ENCODE data around the gene TAPT1. TPM values are rescaled to one million over a fixed set of nuclear protein-coding genes. Genes with fewer than 3 reads are reported as not detected.

The TAPT1 gene
- total RNA-seq, 1 experiment from 2014 or later, result 11.1 TPM

DNA sequence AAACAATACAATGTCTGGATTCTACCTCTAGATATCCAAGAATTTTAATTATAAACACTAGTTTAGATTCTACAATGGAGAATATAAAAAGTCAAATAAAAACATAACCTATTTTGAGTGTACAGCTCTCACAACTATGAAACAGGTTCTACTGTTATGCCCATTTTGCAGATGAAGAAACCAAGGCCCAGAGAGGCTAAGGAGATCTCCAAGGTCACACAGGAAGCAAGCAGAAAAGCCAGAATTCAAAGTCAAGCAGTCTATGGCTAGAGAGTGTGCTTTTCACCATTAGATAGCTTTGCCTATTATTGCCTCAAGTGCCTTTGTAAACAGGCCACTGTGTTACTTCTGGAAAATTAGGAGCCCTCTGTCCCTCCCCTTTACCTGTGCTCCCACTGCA lies 7.3 kb downstream of the TAPT1 start:
- no peak overlapping the region for H2BK12ac ChIP-seq (ENCODE audit: insufficient read length, low read depth, low read length)
- no peak overlapping the region for H3K4me3 Mint-ChIP-seq
- no peak overlapping the region for H3T11ph ChIP-seq (ENCODE audit: low read length)
- no peak overlapping the region for H3K14ac ChIP-seq (ENCODE audit: insufficient read depth, low read length)
- H4K5ac ChIP-seq (ENCODE audit: insufficient read length, low read depth, low read length), result no peak overlapping the region
- H3K27me3 Mint-ChIP-seq (ENCODE audit: low read depth), result no peaks in the 10 kb centered on the region
- no peaks in the 10 kb centered on the region for H3K27me3 ChIP-seq (ENCODE audit: insufficient read depth, low read length)
- H3K36me3 Mint-ChIP-seq (ENCODE audit: insufficient read depth in 1 of 3, low read depth in 3 of 3), result no peaks in the 10 kb centered on the region; a peak in 1 of 7 replicates
- DNase-seq, result no peak
- no peak overlapping the region for H3K4ac ChIP-seq (ENCODE audit: low read depth, low read length)
- no peak overlapping the region for H3K27ac ChIP-seq (ENCODE audit: insufficient read length, low read depth, low read length)
- H3K4me1 Mint-ChIP-seq, result peaks cover 7 to 14% of the 10 kb centered on the region in 2 experiments
- H3K79me2 ChIP-seq (ENCODE audit: insufficient read depth, low read length), result no peaks in the 10 kb centered on the region
- H3K4me1 ChIP-seq (ENCODE audit: insufficient read depth, low read length), result no peaks in the 10 kb centered on the region
- no peak overlapping the region for H3K9ac ChIP-seq (ENCODE audit: extremely low read depth, insufficient read length, low read length)
- TF ChIP-seq, protein P1, sequence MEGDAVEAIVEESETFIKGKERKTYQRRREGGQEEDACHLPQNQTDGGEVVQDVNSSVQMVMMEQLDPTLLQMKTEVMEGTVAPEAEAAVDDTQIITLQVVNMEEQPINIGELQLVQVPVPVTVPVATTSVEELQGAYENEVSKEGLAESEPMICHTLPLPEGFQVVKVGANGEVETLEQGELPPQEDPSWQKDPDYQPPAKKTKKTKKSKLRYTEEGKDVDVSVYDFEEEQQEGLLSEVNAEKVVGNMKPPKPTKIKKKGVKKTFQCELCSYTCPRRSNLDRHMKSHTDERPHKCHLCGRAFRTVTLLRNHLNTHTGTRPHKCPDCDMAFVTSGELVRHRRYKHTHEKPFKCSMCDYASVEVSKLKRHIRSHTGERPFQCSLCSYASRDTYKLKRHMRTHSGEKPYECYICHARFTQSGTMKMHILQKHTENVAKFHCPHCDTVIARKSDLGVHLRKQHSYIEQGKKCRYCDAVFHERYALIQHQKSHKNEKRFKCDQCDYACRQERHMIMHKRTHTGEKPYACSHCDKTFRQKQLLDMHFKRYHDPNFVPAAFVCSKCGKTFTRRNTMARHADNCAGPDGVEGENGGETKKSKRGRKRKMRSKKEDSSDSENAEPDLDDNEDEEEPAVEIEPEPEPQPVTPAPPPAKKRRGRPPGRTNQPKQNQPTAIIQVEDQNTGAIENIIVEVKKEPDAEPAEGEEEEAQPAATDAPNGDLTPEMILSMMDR (conservative IDR thresholded peaks at IDR 0.05), result no peak
- H3K79me1 ChIP-seq (ENCODE audit: insufficient read depth, low read depth, low read length, poor library complexity, severe bottlenecking), result no peaks in the 10 kb centered on the region
- H3K27ac Mint-ChIP-seq, result no peak overlapping the region; a peak in 1 of 7 replicates
- H3K23ac ChIP-seq (ENCODE audit: insufficient read length, low read depth, low read length), result no peak overlapping the region
- H4K20me1 ChIP-seq (ENCODE audit: control insufficient read depth, insufficient read depth, insufficient read length), result no peaks in the 10 kb centered on the region
- no peak overlapping the region for H3K18ac ChIP-seq (ENCODE audit: insufficient read length, low read depth, low read length)
- no peak overlapping the region for H2BK120ac ChIP-seq (ENCODE audit: low read depth, low read length, poor library complexity, severe bottlenecking)
- no peak overlapping the region for H4K91ac ChIP-seq (ENCODE audit: insufficient read length, low read depth, low read length)
- H3K23me2 ChIP-seq (ENCODE audit: insufficient read length, low read depth, low read length, poor library complexity, severe bottlenecking), result no peaks in the 10 kb centered on the region
- H2BK20ac ChIP-seq (ENCODE audit: low read depth, low read length, poor library complexity, severe bottlenecking), result no peak overlapping the region
- no peak overlapping the region for H2AK5ac ChIP-seq (ENCODE audit: insufficient read length, low read length)
- no peak overlapping the region for H2AFZ ChIP-seq (ENCODE audit: low read length)
- H2BK5ac ChIP-seq (ENCODE audit: insufficient read length, low read length), result no peak overlapping the region
- H3K9me3 ChIP-seq (ENCODE audit: control insufficient read depth, low read depth, low read length), result no peaks in the 10 kb centered on the region
- no peaks in the 10 kb centered on the region for H3K9me3 Mint-ChIP-seq
- no peak overlapping the region for H4K8ac ChIP-seq (replicated peaks; ENCODE audit: insufficient read length, low read depth, low read length)
- H2BK15ac ChIP-seq (ENCODE audit: low read depth, low read length), result no peak overlapping the region
- H3K4me2 ChIP-seq (ENCODE audit: insufficient read depth, insufficient read length, low read length), result no peak overlapping the region
- H3K56ac ChIP-seq (ENCODE audit: insufficient read length, low read depth, low read length), result no peak overlapping the region
